Measurements from ENCODE around the gene SAXO1.

GRCh38 chr9:19018201-19018600 lies 14.8 kb downstream of the SAXO1 start:
- TF ChIP-seq CTCF (IDR thresholded peaks at IDR 0.05): no peak
- TF ChIP-seq POLR2AphosphoS5 (IDR thresholded peaks at IDR 0.05): no peak
- no peak for TF ChIP-seq EP300 (IDR thresholded peaks at IDR 0.05)

All from suprapubic skin (tissue), 4 donors.